Fibroblast of lung (primary cell): ENCODE data around the gene PCDH15.

Source experiments
- EZH2 ChIP-seq: IDR thresholded peaks from 2 replicates; pipeline ENCODE4 v1.5.1; 2012; ENCODE audit warnings: low read length, control low read depth, mild to moderate bottlenecking; ENCODE audit errors: missing control alignments
- TF ChIP-seq, protein P1 (sequence below), 2 donors: IDR thresholded peaks in 1 of 2; conservative IDR thresholded peaks in 1 of 2; 1 replicate in 1 of 2; 2 replicates in 1 of 2; pipeline ENCODE4 v1.5.1; 2011 to 2012; ENCODE audit warnings: low read length in 2 of 2, control low read depth in 1 of 2, inconsistent platforms in 1 of 2, low read depth in 1 of 2, mild to moderate bottlenecking in 1 of 2

GRCh38 chr10:54318470-54318869, 482.6 kb downstream of the PCDH15 start:
- TF ChIP-seq, protein P1, sequence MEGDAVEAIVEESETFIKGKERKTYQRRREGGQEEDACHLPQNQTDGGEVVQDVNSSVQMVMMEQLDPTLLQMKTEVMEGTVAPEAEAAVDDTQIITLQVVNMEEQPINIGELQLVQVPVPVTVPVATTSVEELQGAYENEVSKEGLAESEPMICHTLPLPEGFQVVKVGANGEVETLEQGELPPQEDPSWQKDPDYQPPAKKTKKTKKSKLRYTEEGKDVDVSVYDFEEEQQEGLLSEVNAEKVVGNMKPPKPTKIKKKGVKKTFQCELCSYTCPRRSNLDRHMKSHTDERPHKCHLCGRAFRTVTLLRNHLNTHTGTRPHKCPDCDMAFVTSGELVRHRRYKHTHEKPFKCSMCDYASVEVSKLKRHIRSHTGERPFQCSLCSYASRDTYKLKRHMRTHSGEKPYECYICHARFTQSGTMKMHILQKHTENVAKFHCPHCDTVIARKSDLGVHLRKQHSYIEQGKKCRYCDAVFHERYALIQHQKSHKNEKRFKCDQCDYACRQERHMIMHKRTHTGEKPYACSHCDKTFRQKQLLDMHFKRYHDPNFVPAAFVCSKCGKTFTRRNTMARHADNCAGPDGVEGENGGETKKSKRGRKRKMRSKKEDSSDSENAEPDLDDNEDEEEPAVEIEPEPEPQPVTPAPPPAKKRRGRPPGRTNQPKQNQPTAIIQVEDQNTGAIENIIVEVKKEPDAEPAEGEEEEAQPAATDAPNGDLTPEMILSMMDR (conservative IDR thresholded peaks at IDR 0.05 in 1 of 2, IDR thresholded peaks at IDR 0.05 in 1 of 2; ENCODE audit: low read depth in 1 of 2, low read length in 2 of 2): no peak
- TF ChIP-seq EZH2: no peak
